NCI-H345 treated with DMSO at 0.1 percent for 48 hours (cell line): ENCODE measurements around the gene ARCN1.
"Not testable (repeated sequence)": the region's sequence is repeated elsewhere in the genome, so short reads cannot be mapped to it uniquely, and the experiment has no call there.

Experiments used
- DNase-seq: peaks from one replicate; lab custom pipeline; 2025; ENCODE audit not compliant: unreplicated experiment; lab: John Stamatoyannopoulos, UW

Gene ARCN1

DNA sequence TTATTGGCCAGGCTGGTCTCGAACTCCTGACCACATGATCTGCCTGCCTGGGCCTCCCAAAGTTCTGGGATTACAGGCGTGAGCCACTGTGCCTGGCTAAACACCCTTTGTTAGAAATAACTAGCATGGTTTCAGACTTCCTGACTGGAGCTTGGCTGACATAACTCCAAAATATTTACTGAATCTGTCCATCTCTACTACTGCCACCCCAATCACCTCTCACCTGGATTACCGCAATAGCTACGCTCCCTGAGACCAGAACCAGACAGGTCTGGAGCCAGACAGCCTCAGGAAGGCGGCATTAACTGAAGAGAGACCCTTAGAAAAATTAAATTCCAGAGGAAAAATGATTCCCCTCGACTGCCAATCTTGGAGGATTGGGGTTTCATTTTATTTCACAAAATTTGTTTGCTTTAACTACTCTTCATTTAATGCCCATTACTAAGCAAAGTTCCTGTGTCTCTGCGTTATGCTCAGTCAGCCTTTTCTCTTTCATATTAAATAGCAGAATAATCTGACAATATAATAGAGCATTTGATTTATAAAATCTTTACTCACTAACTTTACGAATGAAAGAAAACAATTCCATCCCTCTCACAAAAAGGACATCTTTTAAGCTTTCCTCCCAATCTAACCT lies 28.1 kb upstream of the ARCN1 start:
- DNase-seq, result no peak

DNA sequence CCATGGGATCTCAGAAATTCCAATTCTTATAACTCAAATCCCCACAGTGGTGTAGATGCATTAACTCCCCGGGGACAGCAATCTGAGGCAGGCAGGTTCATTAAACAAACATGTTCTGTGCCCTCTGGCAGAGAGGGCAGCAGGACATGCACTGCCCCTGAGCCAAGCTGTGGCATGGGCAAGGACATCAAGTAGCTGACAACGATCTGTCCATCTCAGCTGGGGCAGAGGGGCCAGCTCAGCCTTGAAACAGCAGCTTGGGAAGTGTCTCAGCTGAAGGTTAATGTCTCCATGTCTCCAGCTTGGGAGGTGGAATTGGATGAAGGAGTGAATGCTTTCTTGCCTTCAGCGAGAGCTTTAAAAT lies 27.6 kb upstream of the ARCN1 start:
- DNase-seq, result no peak

DNA sequence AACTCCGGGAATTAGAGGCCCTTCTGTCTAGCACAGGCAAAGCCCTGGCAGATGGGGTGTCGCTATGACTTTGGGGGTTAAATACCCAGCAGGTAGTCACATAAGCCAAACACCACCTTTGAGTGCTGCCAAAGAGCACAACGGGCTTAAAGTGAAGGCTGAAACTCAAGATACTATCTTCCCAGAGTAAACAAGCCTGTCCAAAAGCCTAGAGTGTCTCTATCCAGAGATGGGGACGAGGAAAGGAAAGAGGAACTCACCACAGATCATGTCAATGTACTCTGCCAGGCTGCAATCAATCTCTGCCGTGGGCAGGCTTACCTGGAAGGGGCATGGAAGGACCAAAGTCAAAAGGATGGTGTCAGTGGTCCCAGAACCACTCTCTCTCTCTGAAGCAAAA lies 26.7 kb upstream of the ARCN1 start:
- no peak for DNase-seq

- DNase-seq, result no peak
Measured at GRCh38 chr11:118547132-118547531, 25.1 kb upstream of the ARCN1 start.

- no peak for DNase-seq
Measured at GRCh38 chr11:118552341-118552740, 19.9 kb upstream of the ARCN1 start.

- DNase-seq, result no peak
Measured at GRCh38 chr11:118560806-118561205, 11.4 kb upstream of the ARCN1 start.

DNA sequence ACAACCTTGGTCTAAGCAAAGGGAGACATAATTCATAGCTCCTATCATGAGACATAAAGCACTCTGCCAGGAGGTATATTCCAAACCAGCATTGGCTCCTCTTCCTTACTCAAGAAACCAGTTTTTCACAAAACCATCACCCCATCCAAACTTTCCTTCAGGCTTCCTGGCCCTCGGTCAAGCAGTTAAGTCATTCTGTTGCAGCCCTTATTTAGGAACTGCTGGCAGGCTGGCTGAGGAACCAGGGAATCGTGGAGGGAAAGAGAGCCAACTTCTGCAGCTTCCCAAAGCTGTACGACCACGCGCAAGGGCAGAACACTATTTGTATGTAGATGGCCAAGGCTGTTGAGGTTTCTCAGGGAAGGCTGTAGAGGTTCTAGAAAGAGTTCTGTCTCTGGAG lies 7.2 kb upstream of the ARCN1 start:
- no peak for DNase-seq

DNA sequence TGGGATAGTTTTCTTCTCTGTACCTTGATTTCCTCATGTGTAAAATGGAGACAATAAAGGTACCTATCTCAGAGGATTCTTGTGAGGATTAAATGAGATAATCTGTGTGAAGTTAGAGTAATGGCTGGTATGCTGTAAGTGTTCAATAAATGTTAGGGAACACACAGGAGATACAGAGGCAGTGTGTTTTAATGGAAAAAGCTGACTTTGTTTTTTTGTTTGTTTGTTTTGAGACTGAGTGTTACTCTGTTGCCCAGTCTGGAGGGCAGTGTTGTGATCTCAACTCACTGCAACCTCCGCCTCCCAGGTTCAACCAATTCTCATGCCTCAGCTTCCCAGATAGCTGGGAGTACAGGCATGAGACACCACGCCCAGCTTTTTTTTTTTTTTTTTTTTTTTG lies 2.5 kb upstream of the ARCN1 start:
- no peak for DNase-seq

DNA sequence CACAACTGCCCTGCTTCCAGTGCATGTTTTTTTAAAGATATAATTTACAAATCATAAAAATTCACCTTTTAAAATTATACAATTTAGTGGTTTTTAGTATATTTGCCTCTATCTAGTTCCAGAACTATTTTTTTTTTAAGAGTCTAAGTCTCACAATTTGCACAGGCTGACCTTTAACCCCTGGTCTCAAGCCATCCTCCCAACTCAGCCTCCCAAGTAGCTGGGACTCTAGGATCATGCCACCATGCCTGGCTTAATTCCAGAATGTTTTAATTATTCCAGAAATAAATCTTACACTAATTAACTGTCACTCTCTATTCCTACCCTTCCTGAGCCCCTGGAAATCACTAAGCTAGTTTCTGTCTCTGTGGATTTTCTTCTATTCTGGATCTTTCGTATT lies 1.4 kb upstream of the ARCN1 start:
- no peak for DNase-seq

DNA sequence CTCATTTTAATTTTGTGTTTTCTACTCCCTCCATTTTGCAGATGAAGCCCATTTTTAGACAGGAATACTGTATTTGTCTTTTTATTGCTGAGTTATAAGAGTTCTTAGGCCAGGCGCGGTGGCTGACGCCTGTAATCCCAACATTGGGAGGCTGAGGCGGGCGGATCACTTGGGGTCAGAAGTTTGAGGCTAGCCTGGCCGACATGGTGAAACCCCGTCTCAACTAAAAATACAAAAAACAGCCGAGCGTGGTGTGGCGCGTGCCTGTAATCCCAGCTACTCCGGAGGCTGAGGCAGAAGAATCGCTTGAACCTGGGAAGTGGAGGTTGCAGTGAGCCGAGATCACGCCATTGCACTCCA lies 528 bp upstream of the ARCN1 start:
- not testable (repeated sequence) for DNase-seq

- no peak for DNase-seq
Measured at GRCh38 chr11:118572981-118573550, 857 bp downstream of the ARCN1 start.

DNA sequence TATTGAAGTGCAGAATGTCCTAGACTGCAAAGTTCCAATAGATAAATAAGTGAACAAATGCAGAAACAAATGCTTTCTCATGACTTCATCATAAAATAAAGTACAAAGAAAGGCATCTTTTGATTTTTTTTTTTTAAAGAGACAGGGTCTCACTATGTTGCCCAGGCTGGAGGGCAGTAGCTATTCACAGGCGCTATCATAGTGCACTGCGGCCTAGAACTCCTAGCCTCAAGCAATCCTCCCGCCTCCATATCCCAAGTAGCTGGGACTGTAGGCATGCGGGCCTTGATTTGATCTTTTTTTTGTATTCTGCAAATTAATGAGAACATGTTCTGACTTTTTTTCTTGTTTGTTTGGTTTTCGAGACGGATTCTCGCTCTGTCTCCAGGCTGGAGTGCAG lies 2.4 kb downstream of the ARCN1 start:
- DNase-seq, result no peak

- not testable (repeated sequence) for DNase-seq
Measured at GRCh38 chr11:118577995-118578394, 5.8 kb downstream of the ARCN1 start.

DNA sequence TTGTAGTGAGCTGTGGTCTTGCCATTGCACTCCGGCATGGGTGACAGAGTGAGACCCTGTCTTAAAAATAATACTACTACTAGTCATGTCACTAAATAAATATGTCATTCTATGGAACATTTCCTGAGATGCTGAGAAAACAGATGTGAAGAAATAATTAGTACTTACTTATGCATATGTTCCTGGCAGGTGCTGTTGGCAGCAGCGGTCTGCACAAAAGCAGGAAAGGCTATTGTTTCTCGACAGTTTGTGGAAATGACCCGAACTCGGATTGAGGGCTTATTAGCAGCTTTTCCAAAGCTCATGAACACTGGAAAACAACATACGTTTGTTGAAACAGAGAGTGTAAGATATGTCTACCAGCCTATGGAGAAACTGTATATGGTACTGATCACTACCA lies 8.8 kb downstream of the ARCN1 start:
- peak; percentile 31 for DNase-seq

- DNase-seq, result no peak
Measured at GRCh38 chr11:118587952-118588351, 15.7 kb downstream of the ARCN1 start.

DNA sequence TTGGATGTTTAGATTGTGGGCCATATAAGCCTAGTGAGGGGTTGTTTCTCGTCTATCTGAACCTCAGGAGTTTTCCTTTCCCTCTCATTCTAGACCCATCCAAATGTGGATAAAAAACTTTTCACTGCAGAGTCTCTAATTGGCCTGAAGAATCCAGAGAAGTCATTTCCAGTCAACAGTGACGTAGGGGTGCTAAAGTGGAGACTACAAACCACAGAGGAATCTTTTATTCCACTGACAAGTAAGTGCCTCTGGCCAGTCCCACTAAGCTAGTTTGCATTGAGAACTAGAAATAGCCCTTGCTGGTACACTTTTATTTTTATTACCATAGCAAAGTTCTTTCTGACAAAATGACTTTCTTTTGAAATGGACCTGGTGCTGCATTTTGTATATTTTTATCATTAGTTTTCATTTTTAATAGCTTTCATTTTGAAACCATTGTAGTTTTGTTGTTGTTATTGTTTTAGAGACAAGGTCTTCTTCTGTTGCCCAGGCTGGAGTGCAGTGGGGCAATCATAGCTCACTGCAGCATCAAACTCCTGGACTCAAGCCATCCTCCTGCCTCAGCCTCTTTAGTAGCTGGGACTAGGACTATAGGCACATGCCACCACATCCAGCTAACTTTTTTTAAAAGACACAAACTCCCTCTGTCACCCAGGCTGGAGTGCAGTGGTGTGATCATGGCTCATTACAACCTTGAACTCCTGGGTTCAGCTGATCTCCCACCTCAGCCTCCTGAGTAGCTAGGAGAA lies 20.6 kb downstream of the ARCN1 start:
- no peak for DNase-seq

GRCh38 chr11:118594984-118595383 lies 22.8 kb downstream of the ARCN1 start:
- not testable (repeated sequence) for DNase-seq

DNA sequence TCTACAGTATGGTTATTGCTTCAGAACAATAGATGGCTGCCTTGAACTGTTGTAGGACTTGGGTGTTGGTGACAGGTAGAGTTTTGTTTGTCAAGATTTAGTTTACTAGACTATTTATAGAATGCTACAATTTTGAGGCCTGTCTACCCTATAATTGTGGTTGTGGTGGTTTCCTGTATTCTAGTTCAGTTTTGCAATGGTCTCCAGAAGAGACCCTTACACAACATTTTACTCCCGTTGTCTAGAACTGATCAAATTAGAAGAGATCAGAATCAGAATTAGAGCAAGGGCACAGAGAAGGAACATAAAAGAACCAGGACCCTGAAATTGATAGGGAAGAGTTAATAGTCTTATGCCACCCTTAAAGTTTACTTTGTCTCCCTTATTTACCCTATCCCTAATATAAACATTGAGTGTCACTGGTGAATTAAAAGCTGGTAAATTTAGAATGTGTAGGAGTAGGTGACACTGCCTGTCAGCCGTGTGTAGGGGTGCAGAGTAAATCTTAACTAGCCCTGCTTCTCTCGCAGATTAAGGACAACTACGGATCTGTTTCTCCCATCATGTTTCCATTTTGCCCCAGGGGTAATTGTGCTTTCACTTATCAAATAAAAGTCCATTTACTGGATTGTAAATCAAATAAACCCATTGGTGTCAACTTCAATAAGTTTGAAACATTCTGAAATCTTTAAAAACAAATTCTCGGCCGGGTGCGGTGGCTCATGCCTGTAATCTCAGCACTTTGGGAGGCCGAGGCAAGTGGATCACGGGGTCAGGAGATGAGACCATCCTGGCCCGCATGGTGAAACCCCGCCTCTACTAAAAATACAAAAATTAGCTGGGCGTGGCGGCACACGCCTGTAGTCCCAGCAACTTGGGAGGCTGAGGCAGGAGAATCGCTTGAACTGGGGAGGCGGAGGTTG lies 24.3 kb downstream of the ARCN1 start:
- DNase-seq, result no peak

GRCh38 chr11:118597556-118597955 lies 25.3 kb downstream of the ARCN1 start:
- DNase-seq, result no peak

- no peak for DNase-seq
Measured at GRCh38 chr11:118602331-118602730, 30.1 kb downstream of the ARCN1 start.

- DNase-seq, result not testable (repeated sequence)
Measured at GRCh38 chr11:118603709-118604108, 31.5 kb downstream of the ARCN1 start.

DNA sequence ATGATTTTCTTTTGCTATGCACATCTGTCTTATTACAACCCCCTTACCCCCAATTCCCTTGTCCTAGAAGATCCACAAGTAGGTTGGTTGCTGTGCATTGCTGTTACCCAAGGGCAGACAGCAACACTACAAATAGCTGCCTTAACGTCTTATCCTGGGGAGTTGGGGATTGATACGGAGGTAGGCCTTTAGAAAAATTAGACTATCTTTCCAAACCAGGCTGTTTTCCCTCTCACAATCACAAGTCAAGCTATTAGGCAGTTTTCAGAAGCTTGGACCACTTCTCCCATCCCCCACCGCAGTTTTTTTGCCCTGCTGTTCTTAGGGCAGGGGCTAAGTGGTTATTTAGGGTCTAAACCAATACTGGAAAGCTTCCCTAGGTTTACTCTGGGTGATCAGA lies 32.4 kb downstream of the ARCN1 start:
- no peak for DNase-seq
